Astrocyte (in vitro differentiated cells and primary cell): ENCODE data around the gene ARID4A.

ENCODE experiments used
- CTCF ChIP-seq: IDR thresholded peaks from 2 replicates; pipeline ENCODE4 v1.5.1; 2011; ENCODE audit warnings: low read depth, mild to moderate bottlenecking, inconsistent platforms, low read length, moderate library complexity; ENCODE audit not compliant: insufficient read depth
- EZH2 ChIP-seq: IDR thresholded peaks from 2 replicates; pipeline ENCODE4 v1.6.1; 2012; ENCODE audit warnings: mild to moderate bottlenecking, low read length, inconsistent platforms; ENCODE audit not compliant: insufficient read depth

- no peak for TF ChIP-seq CTCF
- TF ChIP-seq EZH2 = no peak
These were observed 117.5 kb downstream of the ARID4A start for GRCh38 chr14:58415636-58416547.
